ENCODE measurements around the gene CFAP52.
"Not testable (repeated sequence)": the region's sequence is repeated elsewhere in the genome, so short reads cannot be mapped to it uniquely, and the experiment has no call there.

The CFAP52 gene

GRCh38 chr17:9576521-9577372 lies at the start of gene CFAP52:
Gene CFAP52, plus strand, starts transcription at chr17:9576642. Its CDS starts 54 bp downstream, at chr17:9576696.
- DNase-seq, result no peak

- no peak for DNase-seq
These were observed 48.7 kb upstream of the CFAP52 start for GRCh38 chr17:9527788-9528187.

- DNase-seq, result no peak
These were observed 47.3 kb upstream of the CFAP52 start for GRCh38 chr17:9529033-9529700.

GRCh38 chr17:9531034-9531433 lies 45.4 kb upstream of the CFAP52 start:
- DNase-seq, result no peak

GRCh38 chr17:9532715-9533114 lies 43.7 kb upstream of the CFAP52 start:
- no peak for DNase-seq

- no peak for DNase-seq
These were observed 43.0 kb upstream of the CFAP52 start for GRCh38 chr17:9533441-9533840.

- no peak for DNase-seq
These were observed 40.4 kb upstream of the CFAP52 start for GRCh38 chr17:9536061-9536460.

GRCh38 chr17:9537177-9537776 lies 39.2 kb upstream of the CFAP52 start:
- no peak for DNase-seq

- DNase-seq, result no peak
These were observed 37.8 kb upstream of the CFAP52 start for GRCh38 chr17:9538626-9539025.

GRCh38 chr17:9541718-9542117 lies 34.7 kb upstream of the CFAP52 start:
- DNase-seq, result no peak

- no peak for DNase-seq
These were observed 32.2 kb upstream of the CFAP52 start for GRCh38 chr17:9544221-9544620.

GRCh38 chr17:9549215-9549614 lies 27.2 kb upstream of the CFAP52 start:
- no peak for DNase-seq

GRCh38 chr17:9553181-9553580 lies 23.3 kb upstream of the CFAP52 start:
- no peak for DNase-seq

- no peak for DNase-seq
These were observed 22.8 kb upstream of the CFAP52 start for GRCh38 chr17:9553596-9553995.

- not testable (repeated sequence) for DNase-seq
These were observed 21.7 kb upstream of the CFAP52 start for GRCh38 chr17:9554715-9555114.

GRCh38 chr17:9557161-9557755 lies 19.2 kb upstream of the CFAP52 start:
- no peak for DNase-seq

- DNase-seq, result no peak
These were observed 18.6 kb upstream of the CFAP52 start for GRCh38 chr17:9557857-9558256.

GRCh38 chr17:9564104-9564503 lies 12.3 kb upstream of the CFAP52 start:
- DNase-seq, result no peak

GRCh38 chr17:9566067-9566466 lies 10.4 kb upstream of the CFAP52 start:
- no peak for DNase-seq

- not testable (repeated sequence) for DNase-seq
These were observed 9.7 kb upstream of the CFAP52 start for GRCh38 chr17:9566739-9567138.

- no peak for DNase-seq
These were observed 8.4 kb upstream of the CFAP52 start for GRCh38 chr17:9568004-9568403.

- DNase-seq, result no peak
These were observed 7.4 kb upstream of the CFAP52 start for GRCh38 chr17:9568957-9569588.

GRCh38 chr17:9571201-9571600 lies 5.2 kb upstream of the CFAP52 start:
- no peak for DNase-seq
